Thyroid gland (tissue), 4 donors: ENCODE results near the gene TUBB4A. TPM values are rescaled to one million over a fixed set of nuclear protein-coding genes. Genes with fewer than 3 reads are reported as not detected.

Source experiments
- DNase-seq, 2 donors: peaks; one replicate each; pipeline ENCODE4 v3.0.0-alpha.2; 2019
- H3K27ac ChIP-seq, 3 donors: fragments of 200-600 bp; sonication (generic); 1 replicate in 2 of 3; 2 replicates in 1 of 3; pipeline ENCODE4 v1.5.1; 2016 to 2019; ENCODE audit warnings: mild to moderate bottlenecking in 1 of 3, moderate library complexity in 1 of 3
- H3K27me3 ChIP-seq: fragments of 200-600 bp; sonication (generic); one replicate; pipeline ENCODE4 v1.5.1; 2019
- H3K36me3 ChIP-seq, 2 donors: fragments of 200-600 bp; sonication (generic); one replicate each; pipeline ENCODE4 v1.5.1; 2016 to 2019
- H3K4me1 ChIP-seq, 2 donors: fragments of 200-600 bp; sonication (generic); one replicate each; pipeline ENCODE4 v1.5.1; 2017 to 2019
- H3K4me3 ChIP-seq, 3 donors: fragments of 200-600 bp; sonication (generic); replicated peaks in 1 of 3; 1 replicate in 2 of 3; 2 replicates in 1 of 3; pipeline ENCODE4 v1.5.1; 2016; ENCODE audit warnings: mild to moderate bottlenecking in 1 of 3
- H3K9me3 ChIP-seq: fragments of 200-600 bp; sonication (generic); one replicate; pipeline ENCODE4 v1.5.1; 2017
- POLR2A ChIP-seq, 2 donors: fragments of 450-650 bp; IDR thresholded peaks; one replicate each; pipeline ENCODE4 v1.6.1; 2017; ENCODE audit warnings: antibody characterized with exemption in 2 of 2, mild to moderate bottlenecking in 2 of 2, moderate library complexity in 1 of 2
- WGBS, 2 donors: methylation state at CpG; one replicate each; pipeline ENCODE4 v1.1.5; 2017; 5-methylcytosine and 5-hydroxymethylcytosine counted together
- intact Hi-C: fragments of 100-400 bp; cut with DNase I; formaldehyde crosslinking; loops from one replicate; pipeline ENCODE4 v1.15.1; 2023
- total RNA-seq, 4 donors: library from RNA; depleted of rRNA; stranded (reverse); fragments of >200 nt; gene quantifications; one replicate each; pipeline ENCODE4 v1.2.3, GENCODE V29; 2016
- TF ChIP-seq, protein P1 (sequence below), 6 experiments: fragments of 200-600 bp in 3 of 6; fragments of 450-650 bp in 3 of 6; sonication (generic) in 3 of 6; IDR thresholded peaks; one replicate each; pipeline ENCODE4 v1.5.1; 2016 to 2019; ENCODE audit warnings: antibody characterized with exemption in 6 of 6, mild to moderate bottlenecking in 2 of 6, inconsistent platforms in 1 of 6, moderate library complexity in 1 of 6

TUBB4A gene
- total RNA-seq, 4 donors from 2014 or later: 0.22 to 0.67 (median 0.59) TPM; not detected in 1

DNA sequence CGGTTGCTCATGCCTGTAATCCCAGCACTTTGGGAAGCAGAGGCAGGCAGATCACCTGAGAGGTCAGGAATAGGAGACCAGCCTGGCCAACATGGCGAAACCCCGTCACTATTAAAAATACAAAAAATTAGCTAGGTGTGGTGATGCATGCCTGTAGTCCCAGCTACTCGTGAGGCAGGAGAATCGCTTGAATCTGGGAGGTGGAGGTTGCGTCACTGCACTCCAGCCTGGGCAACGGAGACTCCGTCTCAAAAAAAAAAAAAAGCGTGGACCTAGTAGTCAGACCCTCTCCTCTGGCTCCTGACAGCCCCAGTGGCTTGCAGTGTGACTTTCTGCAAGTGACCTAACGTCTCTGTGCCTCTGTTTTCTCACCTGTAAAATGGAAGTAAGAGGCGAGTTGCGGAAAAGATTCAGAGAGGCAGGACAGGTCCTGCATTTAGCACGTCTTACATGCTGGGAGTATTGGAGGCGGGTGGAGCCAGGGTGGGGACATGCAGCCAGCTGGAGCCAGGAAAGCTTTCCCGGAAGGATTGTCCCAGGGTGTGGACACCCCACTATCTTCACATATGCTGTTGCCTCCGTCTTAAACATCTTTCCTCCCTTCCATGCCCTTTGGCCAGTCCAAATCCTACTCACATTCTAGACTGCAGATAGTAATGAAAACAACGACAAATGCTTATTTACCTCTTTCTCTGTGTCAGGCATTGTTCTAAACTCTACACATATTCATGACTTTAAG lies 2.9 kb downstream of the TUBB4A start:
- H3K4me3 ChIP-seq: no peak overlapping the region
- no peak overlapping the region for H3K27ac ChIP-seq
- no peak for DNase-seq
- WGBS, 2 donors: 71 to 78% methylated on average over 17 of the region's 17 CpGs
- H3K27me3 ChIP-seq: peaks cover 19% of the 10 kb centered on the region
- no peaks in the 10 kb centered on the region for H3K36me3 ChIP-seq
- intact Hi-C loops: no loop called here
- TF ChIP-seq, protein P1, sequence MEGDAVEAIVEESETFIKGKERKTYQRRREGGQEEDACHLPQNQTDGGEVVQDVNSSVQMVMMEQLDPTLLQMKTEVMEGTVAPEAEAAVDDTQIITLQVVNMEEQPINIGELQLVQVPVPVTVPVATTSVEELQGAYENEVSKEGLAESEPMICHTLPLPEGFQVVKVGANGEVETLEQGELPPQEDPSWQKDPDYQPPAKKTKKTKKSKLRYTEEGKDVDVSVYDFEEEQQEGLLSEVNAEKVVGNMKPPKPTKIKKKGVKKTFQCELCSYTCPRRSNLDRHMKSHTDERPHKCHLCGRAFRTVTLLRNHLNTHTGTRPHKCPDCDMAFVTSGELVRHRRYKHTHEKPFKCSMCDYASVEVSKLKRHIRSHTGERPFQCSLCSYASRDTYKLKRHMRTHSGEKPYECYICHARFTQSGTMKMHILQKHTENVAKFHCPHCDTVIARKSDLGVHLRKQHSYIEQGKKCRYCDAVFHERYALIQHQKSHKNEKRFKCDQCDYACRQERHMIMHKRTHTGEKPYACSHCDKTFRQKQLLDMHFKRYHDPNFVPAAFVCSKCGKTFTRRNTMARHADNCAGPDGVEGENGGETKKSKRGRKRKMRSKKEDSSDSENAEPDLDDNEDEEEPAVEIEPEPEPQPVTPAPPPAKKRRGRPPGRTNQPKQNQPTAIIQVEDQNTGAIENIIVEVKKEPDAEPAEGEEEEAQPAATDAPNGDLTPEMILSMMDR (IDR thresholded peaks at IDR 0.05): no peak
- TF ChIP-seq POLR2A (IDR thresholded peaks at IDR 0.05): no peak
- H3K9me3 ChIP-seq: no peaks in the 10 kb centered on the region
- peaks cover 7 to 10% of the 10 kb centered on the region in 2 donors for H3K4me1 ChIP-seq

DNA sequence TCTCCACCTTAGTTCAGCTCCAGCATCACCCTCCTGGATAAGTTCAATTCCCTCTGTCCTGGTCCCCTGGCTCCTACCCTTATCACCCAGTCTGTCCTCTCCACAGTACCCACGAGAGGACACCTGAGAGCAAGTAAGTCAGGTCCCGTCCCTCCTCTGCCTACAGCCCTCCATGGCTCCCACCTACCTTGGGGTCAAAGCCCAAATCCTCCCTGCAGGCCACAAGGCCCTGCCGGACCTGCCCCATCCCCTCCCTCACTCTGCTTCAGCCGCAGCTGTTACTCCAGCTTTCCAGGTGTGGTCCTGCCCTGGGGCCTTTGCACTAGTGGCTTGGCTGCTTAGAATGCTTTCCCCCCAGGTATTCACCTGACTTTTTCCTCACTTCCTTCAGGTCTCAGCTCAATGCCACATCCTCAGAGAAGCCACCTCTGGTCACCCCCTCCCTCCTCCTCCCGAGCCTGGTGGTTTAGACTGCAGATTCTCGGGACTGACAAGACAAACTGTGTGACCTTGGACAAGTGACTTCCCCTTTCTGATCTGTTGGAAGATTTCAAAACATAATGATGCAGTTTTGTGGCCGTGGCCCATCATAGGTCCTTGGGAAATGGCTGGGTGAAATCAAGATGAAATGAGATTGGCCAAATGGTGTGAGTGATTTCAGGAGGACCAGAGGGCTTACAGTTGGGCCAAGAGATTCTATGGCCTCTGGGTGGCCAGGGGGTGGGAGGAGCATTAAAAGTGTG lies 3.6 kb downstream of the TUBB4A start:
- Histone ChIP-seq H3K27ac (no peak overlapping the region), H3K4me1 (peaks cover 7 to 10% of the 10 kb centered on the region in 2 donors), H3K27me3 (peaks cover 19% of the 10 kb centered on the region), H3K36me3 (no peaks in the 10 kb centered on the region), H3K4me3 (no peak overlapping the region), H3K9me3 (no peaks in the 10 kb centered on the region)
- DNase-seq: no peak
- 75 to 89% methylated on average over 7 of the region's 7 CpGs for WGBS, 2 donors
- intact Hi-C loops: no loop called here
- no peak for TF ChIP-seq POLR2A (IDR thresholded peaks at IDR 0.05)
- TF ChIP-seq, protein P1 (IDR thresholded peaks at IDR 0.05): no peak

DNA sequence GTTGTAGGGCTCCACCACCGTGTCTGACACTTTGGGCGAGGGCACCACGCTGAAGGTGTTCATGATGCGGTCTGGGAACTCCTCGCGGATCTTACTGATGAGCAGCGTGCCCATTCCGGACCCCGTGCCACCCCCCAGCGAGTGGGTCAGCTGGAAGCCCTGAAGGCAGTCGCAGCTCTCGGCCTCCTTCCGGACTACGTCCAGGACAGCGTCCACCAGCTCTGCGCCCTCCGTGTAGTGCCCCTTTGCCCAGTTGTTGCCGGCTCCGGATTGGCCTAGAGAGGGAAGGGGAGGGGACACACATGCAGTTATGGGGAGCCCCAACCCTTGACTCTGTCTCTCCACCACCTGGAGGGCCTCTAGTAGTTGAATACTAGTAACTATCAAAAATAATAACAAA lies 6.2 kb downstream of the TUBB4A start:
- Histone ChIP-seq H3K4me1 (no peaks in the 10 kb centered on the region), H3K9me3 (no peaks in the 10 kb centered on the region), H3K36me3 (no peaks in the 10 kb centered on the region), H3K27ac (no peak overlapping the region), H3K4me3 (no peak overlapping the region), H3K27me3 (peaks cover under 1% of the 10 kb centered on the region)
- 96% methylated on average over 16 to 17 of the region's 19 CpGs for WGBS, 2 donors
- intact Hi-C loops: no loop called here
- DNase-seq: no peak
- TF ChIP-seq, protein P1 (IDR thresholded peaks at IDR 0.05): no peak
- no peak for TF ChIP-seq POLR2A (IDR thresholded peaks at IDR 0.05)

DNA sequence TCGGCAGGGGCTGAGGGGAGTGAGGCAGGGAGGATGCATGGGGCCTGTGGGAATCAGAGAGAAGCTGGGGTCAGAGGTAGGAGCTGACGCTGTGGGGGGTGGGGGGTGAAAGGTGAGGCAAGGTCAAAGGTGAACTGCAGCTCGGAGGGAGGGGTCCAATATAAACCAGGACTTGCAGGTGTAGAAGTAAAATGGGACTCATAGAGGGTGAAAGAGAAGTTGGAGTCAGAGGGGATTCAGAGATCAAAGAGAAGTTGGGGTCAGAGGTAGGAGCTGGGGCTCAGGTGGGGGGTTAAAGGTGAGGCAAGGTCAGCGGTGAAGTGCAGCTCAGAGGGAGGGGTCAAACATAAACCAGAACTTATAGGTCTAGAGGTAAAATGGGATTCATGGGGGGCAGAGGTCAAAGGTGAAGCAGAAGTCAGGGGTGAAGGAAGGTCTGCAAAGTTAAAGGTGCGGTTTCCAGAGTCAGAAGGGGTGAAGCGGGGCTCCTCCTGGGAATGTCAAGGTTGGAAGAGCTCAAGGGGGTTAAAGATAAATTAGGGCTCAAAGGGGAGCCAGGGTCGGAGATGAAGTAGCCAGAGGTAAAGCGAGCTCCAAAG lies 7.6 kb downstream of the TUBB4A start:
- TF ChIP-seq, protein P1 (IDR thresholded peaks at IDR 0.05): no peak
- no peak for TF ChIP-seq POLR2A (IDR thresholded peaks at IDR 0.05)
- Histone ChIP-seq H3K27me3 (no peaks in the 10 kb centered on the region), H3K9me3 (no peaks in the 10 kb centered on the region), H3K4me3 (no peak overlapping the region), H3K36me3 (no peaks in the 10 kb centered on the region), H3K4me1 (no peaks in the 10 kb centered on the region), H3K27ac (no peak overlapping the region)
- WGBS, 2 donors: 81 to 87% methylated on average over 8 of the region's 8 CpGs
- intact Hi-C loops: no loop called here
- no peak for DNase-seq
